ENCODE data around the gene CALML5. TPM values are rescaled to one million over a fixed set of nuclear protein-coding genes. Genes with fewer than 3 reads are reported as not detected.

CALML5 gene
- total RNA-seq, 1 donor from 2014 or later, result not detected

- no peaks in the 10 kb centered on the region for H3K27me3 Mint-ChIP-seq (ENCODE audit: low read depth)
- peaks cover 2% of the 10 kb centered on the region for H3K9me3 Mint-ChIP-seq (ENCODE audit: low read depth)
- H3K4me1 Mint-ChIP-seq (ENCODE audit: low read depth), result peaks cover 17% of the 10 kb centered on the region
- H3K27ac Mint-ChIP-seq (ENCODE audit: unreplicated experiment), result no peak overlapping the region
- H3K36me3 Mint-ChIP-seq (ENCODE audit: low read depth), result no peaks in the 10 kb centered on the region
- no peak overlapping the region for H3K4me3 Mint-ChIP-seq (ENCODE audit: unreplicated experiment)
- DNase-seq (ENCODE audit: low spot score), result no peak
- TF ChIP-seq CTCF (IDR thresholded peaks at IDR 0.05), result no peak
Observed at GRCh38 chr10:5469353-5470061, 29.9 kb downstream of the CALML5 start.

GRCh38 chr10:5468262-5469106 lies 30.9 kb downstream of the CALML5 start:
- H3K27ac Mint-ChIP-seq (ENCODE audit: unreplicated experiment), result no peak overlapping the region
- peaks cover 17% of the 10 kb centered on the region for H3K4me1 Mint-ChIP-seq (ENCODE audit: low read depth)
- DNase-seq (ENCODE audit: low spot score), result no peak
- H3K27me3 Mint-ChIP-seq (ENCODE audit: low read depth), result no peaks in the 10 kb centered on the region
- no peak overlapping the region for H3K4me3 Mint-ChIP-seq (ENCODE audit: unreplicated experiment)
- TF ChIP-seq CTCF (IDR thresholded peaks at IDR 0.05), result no peak
- H3K9me3 Mint-ChIP-seq (ENCODE audit: low read depth), result peaks cover 2% of the 10 kb centered on the region
- H3K36me3 Mint-ChIP-seq (ENCODE audit: low read depth), result no peaks in the 10 kb centered on the region

GRCh38 chr10:5467634-5468255 lies 31.6 kb downstream of the CALML5 start:
- H3K4me1 Mint-ChIP-seq (ENCODE audit: low read depth), result peaks cover 20% of the 10 kb centered on the region
- no peak for TF ChIP-seq CTCF (IDR thresholded peaks at IDR 0.05)
- peaks cover 2% of the 10 kb centered on the region for H3K9me3 Mint-ChIP-seq (ENCODE audit: low read depth)
- H3K36me3 Mint-ChIP-seq (ENCODE audit: low read depth), result no peaks in the 10 kb centered on the region
- H3K4me3 Mint-ChIP-seq (ENCODE audit: unreplicated experiment), result no peak overlapping the region
- no peaks in the 10 kb centered on the region for H3K27me3 Mint-ChIP-seq (ENCODE audit: low read depth)
- DNase-seq (ENCODE audit: low spot score), result no peak
- H3K27ac Mint-ChIP-seq (ENCODE audit: unreplicated experiment), result no peak overlapping the region

- Mint-ChIP-seq H3K27ac (ENCODE audit: unreplicated experiment) (no peak overlapping the region), H3K36me3 (ENCODE audit: low read depth) (no peaks in the 10 kb centered on the region), H3K4me1 (ENCODE audit: low read depth) (peaks cover 23% of the 10 kb centered on the region), H3K27me3 (ENCODE audit: low read depth) (no peaks in the 10 kb centered on the region), H3K4me3 (ENCODE audit: unreplicated experiment) (no peak overlapping the region), H3K9me3 (ENCODE audit: low read depth) (peaks cover 2% of the 10 kb centered on the region)
- TF ChIP-seq CTCF (IDR thresholded peaks at IDR 0.05), result no peak
- DNase-seq (ENCODE audit: low spot score), result no peak
Observed at GRCh38 chr10:5467207-5467535, 32.2 kb downstream of the CALML5 start.

- H3K4me3 Mint-ChIP-seq (ENCODE audit: unreplicated experiment), result no peak overlapping the region
- H3K36me3 Mint-ChIP-seq (ENCODE audit: low read depth), result no peaks in the 10 kb centered on the region
- H3K9me3 Mint-ChIP-seq (ENCODE audit: low read depth), result peaks cover 2% of the 10 kb centered on the region
- H3K27ac Mint-ChIP-seq (ENCODE audit: unreplicated experiment), result no peak overlapping the region
- H3K27me3 Mint-ChIP-seq (ENCODE audit: low read depth), result no peaks in the 10 kb centered on the region
- no peak for DNase-seq (ENCODE audit: low spot score)
- no peak for TF ChIP-seq CTCF (IDR thresholded peaks at IDR 0.05)
- peaks cover 29% of the 10 kb centered on the region for H3K4me1 Mint-ChIP-seq (ENCODE audit: low read depth)
Observed at GRCh38 chr10:5466451-5467206, 32.7 kb downstream of the CALML5 start.
